GM21515 (cell line): ENCODE measurements around the gene ANKRD55.
"Not testable (repeated sequence)": the region's sequence is repeated elsewhere in the genome, so short reads cannot be mapped to it uniquely, and the experiment has no call there.

Experiments used
- ATAC-seq: cut with Tn5 transposase; IDR thresholded peaks from one replicate; pipeline ENCODE4 v1.9.1; 2021; ENCODE audit not compliant: unreplicated experiment

The ANKRD55 gene

GRCh38 chr5:56211298-56211865 lies 21.7 kb downstream of the ANKRD55 start:
- ATAC-seq, result no peak

GRCh38 chr5:56208681-56209080 lies 24.4 kb downstream of the ANKRD55 start:
- ATAC-seq, result no peak

- ATAC-seq, result no peak
Measured at GRCh38 chr5:56207537-56207936, 25.6 kb downstream of the ANKRD55 start.

- no peak for ATAC-seq
Measured at GRCh38 chr5:56206126-56206910, 26.8 kb downstream of the ANKRD55 start.

GRCh38 chr5:56203936-56204335 lies 29.2 kb downstream of the ANKRD55 start:
- ATAC-seq, result not testable (repeated sequence)

GRCh38 chr5:56202483-56202882 lies 30.6 kb downstream of the ANKRD55 start:
- no peak for ATAC-seq

GRCh38 chr5:56201762-56202261 lies 31.3 kb downstream of the ANKRD55 start:
- ATAC-seq, result not testable (repeated sequence)

- peak; percentile 85 for ATAC-seq
Measured at GRCh38 chr5:56200971-56201666, 32.0 kb downstream of the ANKRD55 start.

GRCh38 chr5:56195016-56195415 lies 38.1 kb downstream of the ANKRD55 start:
- ATAC-seq, result no peak

GRCh38 chr5:56192246-56192645 lies 40.9 kb downstream of the ANKRD55 start:
- no peak for ATAC-seq

GRCh38 chr5:56191656-56192055 lies 41.5 kb downstream of the ANKRD55 start:
- no peak for ATAC-seq

GRCh38 chr5:56190497-56190896 lies 42.6 kb downstream of the ANKRD55 start:
- ATAC-seq, result no peak

- ATAC-seq, result no peak
Measured at GRCh38 chr5:56185768-56186311, 47.3 kb downstream of the ANKRD55 start.

GRCh38 chr5:56183506-56183905 lies 49.6 kb downstream of the ANKRD55 start:
- ATAC-seq, result no peak

- no peak for ATAC-seq
Measured at GRCh38 chr5:56179442-56179841, 53.7 kb downstream of the ANKRD55 start.

GRCh38 chr5:56178823-56179222 lies 54.3 kb downstream of the ANKRD55 start:
- no peak for ATAC-seq

- no peak for ATAC-seq
Measured at GRCh38 chr5:56176871-56177533, 56.1 kb downstream of the ANKRD55 start.

- no peak for ATAC-seq
Measured at GRCh38 chr5:56176155-56176798, 56.9 kb downstream of the ANKRD55 start.

- ATAC-seq, result no peak
Measured at GRCh38 chr5:56175488-56175887, 57.6 kb downstream of the ANKRD55 start.

GRCh38 chr5:56175021-56175420 lies 58.1 kb downstream of the ANKRD55 start:
- no peak for ATAC-seq

GRCh38 chr5:56172241-56172640 lies 60.9 kb downstream of the ANKRD55 start:
- ATAC-seq, result no peak
